GM21381 (cell line): ENCODE results near the gene PXT1.

Experiments
- ATAC-seq: cut with Tn5 transposase; IDR thresholded peaks from one replicate; pipeline ENCODE4 v1.9.1; 2021; ENCODE audit warnings: mild to moderate bottlenecking, moderate library complexity; ENCODE audit not compliant: unreplicated experiment

The PXT1 gene

DNA sequence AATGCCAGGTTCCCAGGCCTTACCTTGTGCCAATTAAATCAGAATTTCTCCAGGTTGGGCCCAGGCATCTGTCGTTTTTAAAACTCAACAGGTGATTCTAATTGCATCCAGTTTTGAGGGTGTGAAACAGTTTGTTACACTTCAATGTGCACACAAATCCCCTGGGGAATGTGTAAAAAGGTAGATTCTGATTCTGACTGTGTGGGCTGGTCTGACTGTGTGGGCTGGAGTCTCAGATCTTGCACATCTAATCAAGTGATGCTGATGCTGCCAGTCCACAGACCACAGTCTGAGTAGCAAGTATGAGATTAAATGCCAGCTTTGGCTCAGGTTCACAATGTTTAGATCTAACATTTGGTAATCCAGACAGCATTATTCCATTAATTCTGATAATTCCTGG is 42.7 kb downstream of the PXT1 start:
- no peak for ATAC-seq

DNA sequence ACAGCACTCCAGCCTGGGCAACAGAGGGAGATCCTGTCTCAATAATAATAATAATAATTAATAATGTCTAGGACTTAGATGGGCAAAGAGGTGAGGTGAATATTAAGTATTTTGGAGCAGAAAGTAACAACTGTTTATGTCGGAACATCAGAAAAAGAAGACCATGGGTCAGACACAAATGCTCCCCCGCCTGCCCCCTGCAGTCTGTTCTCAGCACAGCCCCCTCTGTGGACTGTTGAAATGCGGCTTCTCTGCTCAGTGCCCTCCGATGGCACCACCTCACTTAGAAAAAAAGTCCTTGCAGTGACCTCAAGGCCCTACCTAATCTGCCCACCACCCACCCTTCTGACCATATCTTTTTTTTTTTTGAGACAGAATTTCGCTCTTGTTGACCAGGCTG is 50.0 kb downstream of the PXT1 start:
- ATAC-seq: no peak

DNA sequence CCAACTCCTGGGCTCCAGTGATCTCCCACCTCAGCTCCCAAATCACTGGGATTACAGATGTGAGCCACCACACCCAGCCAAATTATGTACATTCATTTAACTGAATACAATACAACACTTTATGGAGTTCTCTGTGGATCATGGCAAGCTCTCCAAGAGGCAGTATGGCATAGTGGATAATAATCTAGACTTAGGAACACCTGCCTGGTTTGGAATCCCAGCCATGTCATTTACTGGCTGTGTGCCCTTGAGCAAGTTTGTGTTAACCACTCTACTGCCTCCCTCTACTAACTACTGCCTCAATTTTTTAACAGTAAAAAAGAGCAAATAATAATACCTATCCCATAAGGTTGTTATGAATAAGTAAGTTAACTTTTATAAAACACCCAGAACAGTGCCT is 53.3 kb downstream of the PXT1 start:
- ATAC-seq: no peak

DNA sequence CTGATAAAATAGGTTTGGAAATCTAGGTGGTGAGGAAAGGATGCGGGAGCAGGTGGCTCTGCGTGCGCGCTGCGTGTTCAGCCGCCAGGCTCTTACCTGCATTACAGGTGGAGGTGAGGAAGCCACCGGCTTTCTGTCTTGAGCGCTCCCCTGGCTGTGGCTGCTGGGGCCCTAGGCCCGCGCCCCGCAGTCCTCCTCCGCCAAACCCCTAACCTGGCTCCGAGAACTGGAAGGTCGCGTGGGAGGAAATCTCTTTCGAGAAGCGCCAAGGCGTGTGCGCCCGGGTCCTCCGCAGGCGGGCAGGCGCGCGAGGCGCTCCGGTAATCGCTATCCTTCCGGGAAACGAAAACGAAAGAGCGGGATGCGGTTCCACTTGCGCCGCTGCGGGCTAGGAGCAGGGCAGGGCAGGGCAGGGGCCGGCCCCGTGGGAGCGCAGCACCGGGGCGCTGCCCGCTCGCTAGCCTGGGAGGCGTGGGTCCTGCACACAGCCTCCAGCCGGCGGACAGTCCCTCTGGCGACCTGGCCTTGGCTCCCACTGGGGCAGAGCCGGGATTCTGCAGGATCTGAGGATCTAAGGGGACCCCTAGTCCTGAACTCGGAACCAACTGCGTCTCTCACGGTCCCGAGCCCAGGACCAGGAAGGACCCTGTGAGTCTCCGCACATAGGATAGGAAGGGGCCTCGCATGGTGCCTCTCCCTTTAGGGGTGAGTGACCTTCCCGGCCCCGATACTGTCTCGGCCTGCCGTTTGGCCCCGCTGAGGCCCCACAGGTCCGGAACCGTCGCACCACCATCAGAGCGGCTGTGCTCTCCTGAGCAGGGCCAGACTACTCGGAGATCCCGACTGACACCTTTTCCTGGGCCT is 55.0 kb downstream of the PXT1 start, which contains the start of gene ETV7:
TSS of gene ETV7 (minus strand) at position 230 of the 864 bp plus-strand sequence. CDS start at position 102, 128 bp downstream.
- no peak for ATAC-seq

DNA sequence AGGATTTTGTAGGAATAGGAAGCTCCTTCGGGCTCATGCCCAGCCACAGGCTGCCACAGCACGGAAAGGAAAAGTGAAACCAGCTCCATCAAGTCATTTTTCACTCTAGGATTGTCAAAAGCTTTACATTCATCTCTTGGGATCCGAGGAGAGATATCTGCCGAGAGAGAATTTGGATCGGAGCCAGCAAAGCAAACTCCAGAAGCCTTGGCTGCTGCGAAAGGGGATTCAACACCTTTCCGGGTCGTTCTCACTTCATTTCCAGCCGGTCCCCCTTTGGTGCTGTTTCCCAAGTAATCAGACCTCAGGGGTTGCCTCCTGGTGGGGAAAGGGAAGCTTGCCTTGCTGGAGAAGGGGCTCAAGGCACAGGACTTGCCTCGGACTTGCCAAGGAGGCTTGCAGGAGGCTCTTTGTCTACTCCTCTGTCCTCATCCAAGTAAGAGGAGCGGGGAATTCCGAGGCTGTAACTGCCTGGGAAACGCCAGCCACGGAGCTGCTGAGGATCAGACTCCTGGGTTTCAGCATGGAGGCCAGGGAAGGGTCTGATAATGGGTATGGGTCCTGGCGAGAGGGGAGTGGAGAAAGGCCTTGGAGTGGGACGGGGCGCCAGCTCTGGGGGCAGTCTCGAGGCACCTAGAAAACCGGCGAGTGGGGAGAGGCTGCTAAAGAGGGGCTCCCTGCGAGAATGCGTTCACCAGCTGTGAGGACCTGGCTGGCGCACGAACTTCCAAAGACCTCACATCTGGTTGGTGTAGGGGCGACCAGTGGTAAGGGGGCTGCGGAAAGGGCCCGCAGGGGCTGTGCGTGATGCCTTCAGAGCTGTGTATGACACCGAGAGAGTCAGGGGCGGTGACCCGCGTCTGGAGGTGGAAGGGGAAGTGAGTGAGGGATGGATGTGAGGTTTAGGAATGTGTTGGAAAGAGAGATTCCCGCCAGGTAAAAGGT is 55.9 kb downstream of the PXT1 start:
- no peak for ATAC-seq

DNA sequence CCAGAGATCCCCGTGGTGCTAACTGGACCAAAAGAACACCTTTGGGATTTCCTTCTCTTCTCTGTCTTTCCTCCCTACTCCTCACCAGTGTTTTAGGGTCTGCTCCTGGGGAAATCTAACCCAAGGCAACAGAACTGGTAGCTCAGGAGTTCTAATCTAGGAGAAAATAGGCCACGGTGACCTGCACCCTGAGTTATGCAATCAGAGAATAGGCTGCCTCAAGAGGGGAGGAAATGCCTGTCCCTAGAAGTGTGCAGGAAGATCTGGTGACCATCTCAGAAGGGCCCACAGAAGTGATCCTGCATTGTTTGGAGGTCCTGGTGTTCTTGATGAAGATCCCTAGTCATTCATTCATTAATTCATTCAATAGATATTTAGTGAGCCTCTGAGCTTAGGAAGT is 58.6 kb downstream of the PXT1 start:
- no peak for ATAC-seq

DNA sequence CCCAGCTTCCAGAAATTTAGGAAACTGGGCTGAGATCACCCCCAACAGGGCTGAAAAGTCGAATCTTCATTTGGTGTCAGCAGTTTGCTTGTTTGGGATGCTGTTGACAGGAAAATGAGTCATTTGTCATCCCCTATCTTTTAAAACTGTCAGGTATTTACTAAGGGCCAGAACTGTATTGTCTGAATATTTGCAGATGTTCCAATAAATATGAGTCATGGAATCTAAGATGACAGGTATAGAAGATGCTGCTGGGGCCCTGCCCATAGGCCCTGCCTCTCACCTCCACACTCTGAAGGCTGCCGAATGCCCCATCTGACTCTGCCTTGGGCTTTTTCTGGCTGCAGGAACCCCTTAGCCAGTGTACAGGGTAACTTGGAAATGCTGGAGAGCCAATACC is 59.0 kb downstream of the PXT1 start:
- ATAC-seq: no peak

DNA sequence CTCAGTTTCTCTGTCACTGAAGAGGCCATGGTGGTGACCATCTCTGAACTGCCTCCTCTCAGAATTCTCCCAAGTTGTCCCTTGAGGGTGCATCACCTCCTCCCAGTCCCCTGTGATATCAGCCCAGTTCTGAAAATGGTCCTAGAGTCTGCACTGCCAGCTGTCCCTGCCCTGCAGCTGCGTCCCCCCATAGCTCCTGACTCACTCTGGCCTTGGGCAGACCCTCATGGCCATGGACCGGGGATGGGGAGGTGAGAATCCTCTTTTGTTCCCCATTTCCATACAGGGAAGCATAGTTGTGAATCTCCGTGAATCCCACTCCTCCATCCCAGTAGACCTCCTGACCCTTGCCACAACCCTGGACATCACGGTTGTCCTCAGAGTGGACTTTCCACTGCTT is 59.7 kb downstream of the PXT1 start:
- no peak for ATAC-seq

DNA sequence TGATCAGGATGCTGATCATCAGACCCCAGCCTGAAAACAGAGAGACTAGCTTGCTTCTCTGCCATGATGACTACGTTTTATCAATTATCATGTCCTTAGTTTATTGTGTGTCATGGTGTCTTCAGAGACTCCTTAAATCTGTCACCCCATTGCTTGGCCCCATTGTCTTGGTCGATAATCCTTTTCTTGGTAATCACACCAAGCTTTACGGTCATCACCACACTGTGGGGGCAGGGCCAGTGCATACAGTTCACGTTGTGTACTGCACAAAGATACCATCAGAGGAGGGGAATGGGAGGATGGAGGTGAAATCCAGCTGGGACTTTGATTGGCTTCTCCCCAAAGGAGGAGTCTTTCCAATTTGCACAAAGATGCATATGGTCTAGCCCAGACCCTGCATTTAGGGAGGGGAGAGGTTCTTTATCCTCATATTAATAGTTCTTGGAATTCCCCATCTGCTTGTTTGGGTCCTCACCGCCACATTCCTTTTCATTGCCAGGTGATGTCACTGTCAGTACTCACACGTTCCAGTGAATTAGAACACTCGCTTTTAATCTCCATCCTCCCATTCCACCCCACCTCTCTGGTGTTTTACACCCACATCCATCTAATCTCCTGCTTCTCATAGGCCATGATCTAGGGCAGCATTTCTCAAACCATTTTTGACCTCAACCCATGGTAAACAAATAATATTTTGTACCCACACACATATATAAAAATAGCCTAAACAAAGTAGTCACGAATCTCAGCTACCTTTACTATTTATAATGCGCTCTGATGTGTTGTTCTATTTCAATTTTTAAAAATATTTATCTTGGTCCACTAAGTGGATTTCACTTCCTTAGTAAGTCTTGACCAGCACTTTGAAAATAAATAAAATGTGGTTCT is 60.9 kb downstream of the PXT1 start:
- no peak for ATAC-seq

DNA sequence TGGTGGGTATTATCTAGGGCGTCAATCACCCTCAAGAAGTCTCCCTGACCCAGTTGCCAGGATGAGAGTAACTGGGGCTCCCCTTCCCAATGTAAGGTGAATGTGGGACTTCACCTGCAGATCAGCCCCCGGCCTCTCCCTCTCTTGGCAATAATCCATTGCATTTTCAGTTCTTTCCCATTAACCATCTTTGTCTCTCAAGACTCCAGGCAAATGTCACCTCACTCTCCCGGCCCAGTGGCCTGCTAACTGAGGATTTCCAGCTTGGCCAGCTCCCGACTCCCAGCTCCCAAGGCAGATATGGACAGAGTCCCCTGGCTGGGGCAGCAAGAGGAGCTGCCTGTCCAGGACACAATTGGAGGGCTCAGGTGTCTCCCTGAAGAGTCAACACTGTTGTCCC is 62.5 kb downstream of the PXT1 start:
- ATAC-seq: no peak

DNA sequence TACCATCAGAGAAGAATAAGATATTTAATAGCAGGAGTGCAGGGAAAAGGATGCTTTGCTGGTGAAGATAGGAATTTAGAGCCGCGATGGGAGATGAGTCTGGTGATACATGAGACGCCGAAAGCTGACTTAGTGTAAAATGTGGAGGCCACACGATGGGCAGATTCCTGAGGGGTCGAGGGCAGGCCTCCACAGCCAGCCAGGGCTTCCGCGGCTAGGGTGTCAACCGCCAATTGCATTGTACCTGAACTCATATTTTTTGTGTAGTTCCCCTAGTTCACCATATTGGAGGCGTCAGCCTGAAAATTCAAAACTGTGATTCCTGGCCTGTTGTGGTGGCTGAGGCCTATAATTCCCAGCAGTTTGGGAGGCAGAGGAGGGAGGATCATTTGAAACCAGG is 63.7 kb downstream of the PXT1 start:
- ATAC-seq: no peak

DNA sequence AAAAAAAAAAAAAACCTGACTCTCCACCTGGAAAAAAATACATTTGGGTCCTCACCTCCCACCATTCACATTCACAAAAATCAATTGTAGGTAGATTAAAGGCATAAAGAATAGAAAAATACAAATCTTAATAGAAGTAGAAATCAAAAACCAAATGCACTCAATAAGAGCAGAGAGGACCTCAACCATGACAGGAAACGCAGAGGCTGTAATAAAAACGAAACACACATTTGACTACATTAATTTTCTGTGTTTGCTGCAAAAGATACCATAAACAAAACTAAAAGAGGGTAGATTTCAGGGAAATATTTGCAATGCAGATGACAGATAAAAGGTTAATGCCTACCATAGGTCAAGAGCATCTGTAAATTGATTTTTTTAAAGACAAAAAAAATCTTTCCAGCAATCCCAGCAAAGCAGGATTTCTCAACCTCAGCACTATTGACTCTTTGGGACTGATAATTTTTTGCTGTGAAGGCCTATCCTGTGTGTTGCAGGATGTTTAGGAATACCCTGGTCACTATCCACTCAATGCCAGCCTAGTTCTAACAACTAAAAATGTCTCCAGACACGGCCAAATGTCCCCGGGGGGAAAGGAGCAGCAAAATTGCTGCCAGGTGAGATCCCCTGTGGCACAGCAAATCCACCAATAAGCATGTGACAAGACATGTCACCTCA is 64.3 kb downstream of the PXT1 start:
- no peak for ATAC-seq

DNA sequence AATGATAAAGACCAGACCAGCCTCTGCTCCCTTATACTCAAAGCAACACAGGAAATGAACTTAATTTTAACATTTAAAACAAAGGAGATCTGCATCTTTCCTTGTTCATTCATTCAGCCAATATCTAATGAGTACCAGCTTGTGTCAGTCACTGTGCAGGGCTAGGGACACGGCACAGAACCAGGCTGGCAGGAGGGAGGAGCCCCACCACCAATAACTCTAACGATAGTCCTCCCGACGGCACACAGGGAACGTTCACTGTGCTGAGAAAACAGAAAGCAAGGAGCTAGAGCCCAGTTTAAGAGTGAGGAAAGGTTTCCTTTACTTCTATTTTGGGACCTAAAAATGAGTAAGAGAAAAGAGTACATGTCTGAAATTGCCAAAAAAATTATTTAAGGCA is 65.1 kb downstream of the PXT1 start:
- no peak for ATAC-seq

DNA sequence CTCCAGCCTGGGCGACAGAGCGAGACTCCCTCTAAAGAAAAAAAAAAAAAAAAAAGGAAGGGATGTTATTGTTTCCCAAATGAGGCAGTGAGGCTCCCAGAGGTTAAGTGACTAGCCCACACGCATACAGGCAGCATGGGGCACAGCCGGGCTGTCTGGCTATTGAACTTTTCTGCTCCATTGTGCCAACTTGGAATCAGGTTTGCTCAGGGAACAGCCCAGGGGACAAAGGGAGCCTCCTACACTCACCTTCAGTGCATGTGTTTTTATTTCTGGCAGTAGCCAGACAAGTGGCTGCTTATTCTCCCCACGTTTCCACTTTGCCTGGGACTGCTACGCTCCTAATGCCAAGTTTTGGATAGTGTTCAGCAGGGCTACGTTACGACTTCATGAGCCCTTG is 65.9 kb downstream of the PXT1 start:
- ATAC-seq: no peak

DNA sequence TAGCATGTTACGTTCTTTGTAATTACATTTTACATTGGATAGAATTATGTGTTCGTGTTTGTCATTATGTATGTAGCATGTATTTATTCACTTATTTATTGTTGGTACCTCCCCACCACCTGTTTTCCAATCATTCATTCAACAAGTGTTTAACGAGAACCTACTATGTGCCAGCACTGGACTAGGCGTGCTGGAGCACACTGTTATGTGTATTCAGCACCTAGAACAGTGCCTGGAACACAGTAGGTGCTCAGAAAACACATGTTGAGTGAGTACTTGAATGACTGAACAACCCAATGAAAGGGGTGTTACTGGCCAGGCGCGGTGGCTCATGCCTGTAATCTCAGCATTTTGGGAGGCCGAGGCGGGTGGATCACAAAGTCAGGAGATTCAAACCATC is 66.5 kb downstream of the PXT1 start:
- no peak for ATAC-seq

DNA sequence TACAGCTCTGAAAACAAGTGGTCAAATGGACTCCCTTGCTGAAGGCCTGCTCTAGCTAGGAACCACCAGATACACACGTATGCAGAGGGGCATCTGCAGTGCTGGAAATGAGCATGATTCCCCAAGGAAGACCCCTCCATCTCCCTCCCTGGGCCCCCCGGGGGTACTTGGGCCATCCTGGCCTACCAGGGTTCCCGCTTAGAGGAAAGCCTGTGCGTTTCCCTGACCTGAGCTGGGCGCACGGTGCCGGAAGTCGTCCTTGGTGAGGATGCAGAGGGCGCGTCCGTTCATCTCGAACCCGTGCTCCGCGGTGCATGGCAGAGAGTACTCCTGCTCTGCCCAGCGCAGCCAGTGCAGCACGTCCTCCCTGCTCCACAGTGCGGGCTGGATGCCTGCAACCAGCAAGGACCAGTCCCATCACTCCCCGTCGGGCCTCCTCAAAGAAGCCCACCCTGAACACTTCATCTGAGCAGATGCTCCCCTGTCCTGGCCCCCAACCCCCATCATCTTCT is 67.0 kb downstream of the PXT1 start:
- no peak for ATAC-seq

DNA sequence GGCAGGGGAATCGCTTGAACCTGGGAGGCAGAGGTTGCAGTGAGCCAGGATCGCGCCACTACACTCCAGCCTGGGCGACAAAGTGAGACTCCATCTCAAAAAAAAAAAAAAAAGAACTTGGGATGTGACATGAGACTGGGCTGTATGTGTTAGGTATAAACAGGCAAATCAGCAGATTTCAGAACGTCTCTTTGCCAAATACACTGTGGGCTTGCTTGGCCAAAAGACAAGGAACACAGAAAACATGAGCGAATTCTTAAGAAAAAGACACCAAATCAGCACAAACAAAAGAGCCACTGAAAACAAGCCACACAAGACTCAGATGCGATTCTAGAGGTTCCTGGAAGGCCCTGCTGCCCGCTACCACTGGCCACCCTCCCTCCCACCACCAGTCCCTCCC is 67.7 kb downstream of the PXT1 start:
- no peak for ATAC-seq

DNA sequence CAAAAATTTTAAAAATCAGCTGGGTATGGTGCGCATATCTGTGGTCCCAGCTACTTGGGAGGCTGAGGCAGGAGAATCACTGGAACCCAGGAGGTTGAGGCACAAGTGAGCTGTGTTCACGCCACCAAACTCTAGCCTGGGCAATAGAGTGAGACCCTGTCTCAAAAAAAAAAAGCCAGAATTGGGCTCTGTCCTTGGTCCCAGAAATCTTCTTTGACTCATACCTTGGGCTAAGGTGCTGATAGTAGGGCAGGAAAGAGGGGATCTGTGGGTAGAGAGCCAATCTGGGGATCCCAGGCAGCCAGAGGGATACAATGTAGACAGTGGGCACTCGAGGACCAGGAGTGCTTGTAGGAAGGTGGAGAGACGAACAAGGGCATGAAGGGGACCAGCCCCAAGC is 68.5 kb downstream of the PXT1 start:
- ATAC-seq: no peak

DNA sequence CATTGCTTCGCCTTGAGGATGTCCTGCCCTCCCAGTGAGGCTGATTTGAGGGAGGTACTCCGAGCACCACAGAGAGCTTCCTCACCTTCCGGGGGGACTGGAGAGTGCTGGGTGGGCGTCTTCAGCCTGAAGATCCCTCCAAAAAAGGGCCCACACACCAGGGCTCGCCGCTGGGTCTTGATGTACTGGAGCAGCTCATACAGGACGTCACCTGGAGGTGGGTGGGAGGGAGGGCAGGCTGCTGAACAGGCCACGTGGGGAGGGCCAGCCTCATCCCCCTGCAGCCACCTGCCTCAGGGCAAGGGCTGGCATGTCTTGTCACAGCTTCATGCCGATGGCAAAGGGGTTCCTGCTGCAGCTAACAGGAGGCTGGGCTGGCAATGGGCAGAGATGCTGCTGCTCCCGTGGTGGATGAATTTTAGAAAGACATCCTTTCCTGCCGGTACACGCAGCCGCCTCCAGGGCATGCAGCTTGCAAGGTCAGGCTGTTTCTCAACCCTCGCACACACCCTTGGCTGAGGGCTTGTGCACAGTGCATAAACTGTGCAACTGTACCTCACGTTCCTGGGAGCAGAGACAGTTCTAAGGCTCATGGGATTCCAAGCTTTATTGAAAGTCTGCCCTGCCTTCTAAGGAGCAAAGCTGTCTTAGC is 69.2 kb downstream of the PXT1 start:
- no peak for ATAC-seq

DNA sequence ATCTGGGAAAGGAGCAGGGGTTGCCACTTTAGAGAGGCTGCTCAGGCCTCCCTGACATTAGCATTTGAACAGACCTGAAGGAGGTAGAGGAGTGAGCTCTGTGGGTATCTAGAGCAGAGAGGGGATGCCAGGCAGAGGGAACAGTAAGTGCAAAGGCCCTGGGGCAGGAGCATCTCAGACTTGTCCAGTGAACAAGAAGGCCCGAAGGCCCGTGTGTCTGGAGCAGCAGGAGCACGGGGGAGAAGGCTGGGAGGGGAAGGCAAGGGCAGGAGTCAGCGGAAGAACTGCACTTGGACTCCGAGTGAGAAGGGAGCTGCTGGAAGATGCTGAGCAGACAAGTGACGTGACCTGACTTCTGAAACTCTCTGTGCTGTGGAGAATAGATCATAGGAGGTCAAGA is 70.6 kb downstream of the PXT1 start:
- no peak for ATAC-seq
